Stimulated activated naive CD4-positive, alpha-beta T cell treated with Interleukin-2 at 50 U/mL for 16 hours (primary cell): ENCODE data around the gene MAVS.

ENCODE experiments used
- DNase-seq: peaks from one replicate; lab custom pipeline; 2025; lab: John Stamatoyannopoulos, UW

The MAVS gene

DNA sequence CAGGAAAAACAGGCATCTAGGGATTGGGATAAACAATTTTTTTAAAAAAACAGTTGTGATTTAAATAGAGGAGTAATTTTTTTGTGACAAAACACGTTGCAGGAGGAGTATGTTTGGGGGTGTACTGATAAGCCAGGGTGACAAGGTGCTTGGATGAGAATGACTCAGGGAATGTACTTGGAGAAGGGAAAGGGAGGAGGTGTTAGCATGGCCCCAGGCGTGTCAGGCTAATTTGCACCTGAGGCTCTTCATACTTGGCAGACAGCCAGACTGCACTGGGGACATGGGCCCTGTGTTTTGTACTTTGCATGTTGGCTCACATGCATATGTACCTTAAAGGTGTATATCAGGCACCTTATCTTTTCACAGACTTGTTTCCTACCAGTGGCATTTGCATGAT lies 65.3 kb downstream of the MAVS start:
- no peak for DNase-seq

DNA sequence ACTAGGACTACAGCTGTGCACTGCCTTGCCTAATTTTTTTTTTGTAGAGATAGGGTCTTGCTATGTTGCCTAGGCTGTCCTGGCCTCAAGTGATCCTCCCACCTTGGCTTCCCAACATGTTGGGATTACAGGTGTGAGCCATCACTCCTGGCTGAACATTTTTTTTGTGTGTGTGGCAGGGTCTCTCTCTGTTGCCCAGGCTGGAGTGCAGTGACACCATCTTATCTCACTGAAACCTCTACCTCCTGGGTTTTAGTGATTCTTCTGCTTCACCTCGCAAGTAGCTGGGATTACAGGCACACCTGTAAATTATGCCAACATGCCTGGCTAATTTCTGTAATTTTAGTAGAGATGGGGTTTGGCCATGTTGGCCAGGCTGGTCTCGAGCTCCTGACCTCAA lies 67.8 kb downstream of the MAVS start:
- no peak for DNase-seq

DNA sequence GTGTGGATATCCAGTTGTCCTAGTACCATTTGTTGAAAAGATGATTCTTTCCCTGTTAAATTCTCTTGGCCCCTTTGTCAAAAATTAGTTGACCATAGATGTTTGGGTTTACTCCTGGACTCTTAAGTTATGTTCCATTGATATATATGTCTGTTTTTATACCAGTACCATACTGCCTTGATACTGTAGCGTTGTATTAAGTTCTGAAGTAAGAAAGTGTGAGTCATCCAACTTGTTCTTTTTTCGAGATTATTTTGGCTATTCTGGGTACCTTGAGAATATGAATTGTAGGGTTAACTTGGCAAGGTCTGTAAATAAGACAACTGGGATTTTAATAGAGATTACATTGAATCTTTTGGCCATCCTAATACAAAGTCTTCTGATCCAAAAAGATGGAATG lies 69.1 kb downstream of the MAVS start:
- DNase-seq, result no peak

DNA sequence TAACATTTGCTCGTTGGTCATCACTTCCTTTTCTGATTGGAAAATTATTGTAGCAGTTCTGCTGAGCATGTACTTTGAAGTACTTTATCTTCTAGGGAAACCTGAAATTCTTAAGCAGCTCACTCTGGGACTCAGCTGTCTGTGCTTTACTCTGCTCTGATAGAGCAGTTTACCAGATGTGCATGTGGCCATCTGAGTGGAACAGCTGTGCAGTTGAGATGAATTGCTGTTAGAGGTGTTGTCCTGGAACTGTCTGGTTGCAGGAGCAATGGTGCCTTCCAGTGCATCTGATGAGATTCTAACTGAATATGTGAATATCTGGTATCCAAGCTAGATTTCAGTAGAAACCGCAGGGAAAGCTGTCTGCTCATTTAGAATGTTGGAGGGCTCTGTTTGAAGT lies 69.7 kb downstream of the MAVS start:
- no peak for DNase-seq

DNA sequence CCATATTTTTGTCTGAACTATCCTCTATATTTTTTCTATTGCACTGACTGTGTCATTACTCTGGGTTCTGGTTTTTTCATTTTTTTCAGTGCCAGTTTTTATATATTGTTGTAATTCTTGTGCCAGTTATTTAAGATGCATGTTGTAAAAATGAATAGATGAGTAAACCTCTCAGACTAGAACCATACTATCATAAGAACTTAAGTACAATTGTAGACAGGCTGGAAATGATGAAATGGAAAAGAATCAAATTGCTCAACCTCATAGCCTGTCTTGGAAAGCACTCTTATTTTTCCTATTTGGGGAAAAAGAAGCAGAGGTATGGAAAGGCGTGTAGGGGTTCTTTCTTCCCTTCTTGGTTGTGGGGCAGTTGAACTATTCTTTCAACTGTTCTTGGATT lies 72.7 kb downstream of the MAVS start:
- DNase-seq, result no peak

DNA sequence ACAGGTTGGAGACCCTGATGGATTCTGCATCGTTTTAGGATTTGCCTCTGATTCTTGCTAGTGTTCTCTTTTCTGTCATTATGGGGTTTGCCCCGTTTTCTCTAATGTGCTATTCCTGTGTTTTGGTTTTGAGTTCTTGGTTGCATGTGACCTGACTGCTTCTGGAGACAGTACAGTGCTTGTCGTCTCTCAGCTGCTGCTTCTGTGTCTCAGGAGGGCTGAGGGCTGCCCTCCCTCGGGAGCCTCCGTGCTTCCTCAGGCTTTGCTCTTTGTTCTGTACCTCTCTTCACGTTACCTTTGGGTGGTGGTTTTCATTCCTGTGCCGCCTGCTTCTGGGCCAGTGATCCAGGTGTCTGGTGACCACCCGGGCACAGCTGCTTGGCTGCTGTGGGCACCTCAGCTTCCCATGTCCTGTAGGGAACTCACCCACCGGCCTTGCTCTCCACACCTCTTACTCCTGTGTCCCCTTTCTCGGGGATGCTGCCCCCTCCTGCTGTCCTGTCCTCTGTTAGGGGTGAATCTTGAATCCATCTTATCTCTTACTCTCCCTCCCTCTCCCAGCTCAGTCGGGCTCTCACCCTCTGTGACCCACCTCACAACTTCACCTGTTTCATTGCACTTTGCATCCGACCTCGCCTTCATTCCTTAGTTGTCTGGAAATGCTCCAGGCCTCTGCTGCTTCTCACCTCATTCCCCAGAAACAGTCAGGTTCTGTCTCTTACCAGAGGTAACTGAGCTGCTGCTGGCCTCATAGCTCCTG lies 75.8 kb downstream of the MAVS start:
- DNase-seq, result no peak

DNA sequence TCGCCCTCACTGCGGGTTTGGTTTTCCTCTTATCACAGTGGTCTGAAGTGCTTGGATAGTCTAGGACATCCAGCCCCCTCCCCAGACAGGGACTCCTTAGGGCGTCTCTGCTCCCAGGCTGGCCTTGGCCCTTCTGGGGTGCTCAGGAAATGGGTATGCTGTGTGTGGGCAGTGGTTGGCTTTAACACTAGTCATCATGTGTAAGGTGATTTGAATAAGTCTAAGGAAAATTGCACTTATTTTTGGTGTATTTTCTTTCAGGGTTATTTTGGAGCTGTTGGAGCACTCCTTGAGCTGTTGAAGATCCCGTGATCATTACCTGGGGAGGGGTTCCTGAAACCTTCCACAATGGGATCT lies 76.3 kb downstream of the MAVS start:
- DNase-seq, result no peak

DNA sequence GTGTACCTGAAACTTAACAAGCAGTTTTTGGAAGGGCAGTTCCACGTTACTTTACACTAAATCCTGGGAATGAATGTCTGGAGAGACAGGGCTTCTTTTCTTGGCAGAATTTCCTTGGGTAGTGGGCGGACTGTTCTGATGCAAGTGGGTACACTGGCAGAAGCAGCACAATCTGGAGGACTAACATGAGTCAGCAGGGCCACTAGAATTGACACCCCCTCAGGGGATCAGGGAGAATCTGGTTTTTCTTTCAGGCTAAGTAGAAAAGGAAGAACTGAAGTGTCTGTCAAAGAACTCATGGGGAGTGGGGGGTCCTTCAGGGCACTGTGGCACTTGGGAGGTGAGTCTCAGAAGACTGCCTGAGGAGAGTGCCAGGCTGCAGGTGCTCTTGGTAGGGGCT lies 77.2 kb downstream of the MAVS start:
- DNase-seq, result no peak

DNA sequence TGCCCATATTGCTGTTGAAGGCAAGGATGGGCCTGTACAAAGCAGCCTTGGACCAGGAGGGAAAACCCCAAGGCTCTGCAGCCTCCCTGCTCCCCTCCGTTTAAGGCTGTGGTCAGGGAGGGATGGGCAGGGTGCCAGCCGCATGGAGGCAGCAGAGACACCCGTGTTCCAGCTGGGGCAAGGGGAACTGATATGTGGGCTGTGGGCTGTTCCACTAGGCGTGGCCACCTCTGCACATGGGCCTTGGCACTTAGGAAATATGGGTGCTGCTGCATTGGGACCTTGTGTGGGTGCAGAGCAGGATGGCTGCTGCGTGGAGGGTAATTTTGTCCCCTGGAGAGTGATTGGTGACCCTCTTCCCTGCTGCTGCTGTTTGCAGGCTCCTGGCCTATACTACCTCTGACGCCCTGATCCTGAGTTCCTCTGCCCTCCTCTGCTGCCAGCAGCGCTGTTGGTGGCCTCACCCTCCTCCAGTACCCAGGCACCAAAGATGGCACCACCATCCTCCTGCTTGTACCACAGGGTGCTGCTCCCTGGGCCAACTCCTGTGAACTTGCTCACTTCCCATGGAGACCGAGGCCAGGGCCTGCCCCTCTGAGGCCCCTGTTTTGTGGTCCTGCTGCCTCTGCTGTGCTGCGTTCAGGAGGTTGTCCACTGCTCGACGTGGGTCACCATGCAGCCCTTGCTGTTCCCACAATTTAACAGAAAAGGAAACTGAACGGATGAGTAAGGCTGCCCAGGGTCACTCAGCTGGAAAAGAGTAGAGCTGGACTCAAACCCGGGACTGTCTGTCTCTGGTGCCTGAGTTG lies 77.9 kb downstream of the MAVS start:
- DNase-seq, result no peak

DNA sequence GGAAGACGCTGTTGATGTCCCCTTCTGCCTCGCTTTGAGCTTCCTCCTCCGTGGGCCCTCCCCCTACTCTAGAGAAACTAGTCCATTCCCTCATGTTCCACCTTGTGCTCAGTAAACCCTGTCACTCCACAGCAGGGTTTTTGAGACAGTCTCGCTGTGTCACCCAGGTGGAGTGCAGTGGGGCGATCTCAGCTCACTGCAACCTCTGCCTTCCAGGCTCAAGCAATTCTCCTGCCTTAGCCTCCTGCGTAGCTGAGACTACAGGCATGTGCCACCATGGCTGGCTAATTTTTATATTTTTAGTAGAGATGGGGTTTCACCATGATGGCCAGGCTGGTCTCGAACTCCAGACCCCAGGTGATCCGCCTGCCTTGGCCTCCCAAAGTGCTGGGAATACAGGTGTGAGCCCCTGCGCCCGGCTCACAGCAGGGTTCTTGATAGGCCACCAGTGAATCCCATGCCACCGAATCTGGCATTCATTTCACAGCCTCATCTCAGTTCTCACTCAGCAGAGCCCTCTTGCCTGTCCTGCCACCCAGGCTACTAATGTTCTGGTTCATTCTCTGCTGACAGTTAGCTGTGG lies 78.6 kb downstream of the MAVS start:
- DNase-seq, result no peak
